HCT116 (cell line): Measurements from ENCODE around the gene ITPKA.

ENCODE experiments used
- CBX3 ChIP-seq: IDR thresholded peaks from 2 replicates; pipeline ENCODE4 v1.6.1; 2012; ENCODE audit warnings: low read depth
- EZH2 ChIP-seq: fragments of 200-600 bp; sonication (generic); IDR thresholded peaks from 2 replicates; pipeline ENCODE4 v1.6.1; 2017; ENCODE audit warnings: antibody characterized with exemption, mixed run types
- EZH2phosphoT487 ChIP-seq: fragments of 200-600 bp; IDR thresholded peaks from 2 replicates; pipeline ENCODE4 v1.6.1; 2018; ENCODE audit warnings: antibody characterized with exemption, borderline replicate concordance
- JUND ChIP-seq: IDR thresholded peaks from 2 replicates; pipeline ENCODE4 v1.6.1; 2012
- POLR2A ChIP-seq: IDR thresholded peaks from 2 replicates; pipeline ENCODE4 v1.7.0; 2011; ENCODE audit warnings: borderline replicate concordance; ENCODE audit not compliant: insufficient read depth, insufficient read length; ENCODE audit errors: extremely low read depth
- POLR2AphosphoS5 ChIP-seq: IDR thresholded peaks from 2 replicates; pipeline ENCODE4 v1.6.1; 2011; ENCODE audit warnings: mild to moderate bottlenecking, low read depth, low read length, moderate library complexity
- RAD21 ChIP-seq: IDR thresholded peaks from 2 replicates; pipeline ENCODE4 v1.6.1; 2012; ENCODE audit warnings: low read depth, mild to moderate bottlenecking
- YY1 ChIP-seq: IDR thresholded peaks from 2 replicates; pipeline ENCODE4 v1.6.1; 2011; ENCODE audit warnings: low read length, low read depth, moderate library complexity, mild to moderate bottlenecking; ENCODE audit not compliant: insufficient replicate concordance; ENCODE audit errors: extremely low read depth
- TF ChIP-seq, protein P1 (sequence below), 3 experiments: fragments of 200-600 bp in 1 of 3; sonication (generic) in 1 of 3; IDR thresholded peaks in 2 of 3; conservative IDR thresholded peaks in 1 of 3; 2 replicates each; pipeline ENCODE4 v1.5.1; 2012 to 2017; ENCODE audit warnings: low read depth in 2 of 3, low read length in 2 of 3, antibody characterized with exemption in 1 of 3, borderline replicate concordance in 1 of 3, control low read depth in 1 of 3, mild to moderate bottlenecking in 1 of 3, mixed read lengths in 1 of 3, mixed run types in 1 of 3, moderate library complexity in 1 of 3; ENCODE audit not compliant: insufficient read depth in 1 of 3
- TF ChIP-seq, protein P2 (sequence below): IDR thresholded peaks from 2 replicates; pipeline ENCODE4 v1.6.1; 2012; ENCODE audit warnings: low read depth
- TF ChIP-seq, protein P3 (sequence below): IDR thresholded peaks from 2 replicates; pipeline ENCODE4 v1.6.1; 2012
- TF ChIP-seq, protein P4 (sequence below): IDR thresholded peaks from 2 replicates; pipeline ENCODE4 v1.6.1; 2011; ENCODE audit warnings: mild to moderate bottlenecking, low read length, moderate library complexity; ENCODE audit not compliant: insufficient replicate concordance; ENCODE audit errors: extremely low read depth

DNA sequence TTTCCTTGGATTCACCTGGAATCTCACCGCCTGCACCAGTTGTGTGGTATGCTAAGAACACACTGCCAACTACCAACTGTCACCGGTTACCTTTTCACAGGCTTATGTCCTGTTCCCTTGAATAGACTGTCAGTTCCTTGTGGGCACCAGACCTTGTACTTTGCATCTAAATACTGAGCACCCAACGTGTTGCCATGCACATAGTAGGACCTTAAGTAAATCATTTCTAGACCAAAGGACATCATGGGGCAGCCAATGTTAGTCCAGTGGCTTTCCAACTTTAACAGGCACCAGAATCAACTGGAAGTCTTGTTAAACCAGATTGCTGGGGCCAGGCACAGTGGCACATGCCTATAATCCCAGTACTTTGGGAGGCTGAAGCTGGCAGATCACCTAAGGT is 51.5 kb downstream of the ITPKA start:
- TF ChIP-seq, protein P1, sequence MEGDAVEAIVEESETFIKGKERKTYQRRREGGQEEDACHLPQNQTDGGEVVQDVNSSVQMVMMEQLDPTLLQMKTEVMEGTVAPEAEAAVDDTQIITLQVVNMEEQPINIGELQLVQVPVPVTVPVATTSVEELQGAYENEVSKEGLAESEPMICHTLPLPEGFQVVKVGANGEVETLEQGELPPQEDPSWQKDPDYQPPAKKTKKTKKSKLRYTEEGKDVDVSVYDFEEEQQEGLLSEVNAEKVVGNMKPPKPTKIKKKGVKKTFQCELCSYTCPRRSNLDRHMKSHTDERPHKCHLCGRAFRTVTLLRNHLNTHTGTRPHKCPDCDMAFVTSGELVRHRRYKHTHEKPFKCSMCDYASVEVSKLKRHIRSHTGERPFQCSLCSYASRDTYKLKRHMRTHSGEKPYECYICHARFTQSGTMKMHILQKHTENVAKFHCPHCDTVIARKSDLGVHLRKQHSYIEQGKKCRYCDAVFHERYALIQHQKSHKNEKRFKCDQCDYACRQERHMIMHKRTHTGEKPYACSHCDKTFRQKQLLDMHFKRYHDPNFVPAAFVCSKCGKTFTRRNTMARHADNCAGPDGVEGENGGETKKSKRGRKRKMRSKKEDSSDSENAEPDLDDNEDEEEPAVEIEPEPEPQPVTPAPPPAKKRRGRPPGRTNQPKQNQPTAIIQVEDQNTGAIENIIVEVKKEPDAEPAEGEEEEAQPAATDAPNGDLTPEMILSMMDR (IDR thresholded peaks at IDR 0.05 in 2 of 3, conservative IDR thresholded peaks at IDR 0.05 in 1 of 3; ENCODE audit: borderline replicate concordance in 1 of 3, insufficient read depth in 1 of 3, low read depth in 2 of 3, low read length in 2 of 3): no peak
- no peak for TF ChIP-seq RAD21
- no peak for TF ChIP-seq EZH2phosphoT487
- TF ChIP-seq POLR2A: no peak
- TF ChIP-seq, protein P2, sequence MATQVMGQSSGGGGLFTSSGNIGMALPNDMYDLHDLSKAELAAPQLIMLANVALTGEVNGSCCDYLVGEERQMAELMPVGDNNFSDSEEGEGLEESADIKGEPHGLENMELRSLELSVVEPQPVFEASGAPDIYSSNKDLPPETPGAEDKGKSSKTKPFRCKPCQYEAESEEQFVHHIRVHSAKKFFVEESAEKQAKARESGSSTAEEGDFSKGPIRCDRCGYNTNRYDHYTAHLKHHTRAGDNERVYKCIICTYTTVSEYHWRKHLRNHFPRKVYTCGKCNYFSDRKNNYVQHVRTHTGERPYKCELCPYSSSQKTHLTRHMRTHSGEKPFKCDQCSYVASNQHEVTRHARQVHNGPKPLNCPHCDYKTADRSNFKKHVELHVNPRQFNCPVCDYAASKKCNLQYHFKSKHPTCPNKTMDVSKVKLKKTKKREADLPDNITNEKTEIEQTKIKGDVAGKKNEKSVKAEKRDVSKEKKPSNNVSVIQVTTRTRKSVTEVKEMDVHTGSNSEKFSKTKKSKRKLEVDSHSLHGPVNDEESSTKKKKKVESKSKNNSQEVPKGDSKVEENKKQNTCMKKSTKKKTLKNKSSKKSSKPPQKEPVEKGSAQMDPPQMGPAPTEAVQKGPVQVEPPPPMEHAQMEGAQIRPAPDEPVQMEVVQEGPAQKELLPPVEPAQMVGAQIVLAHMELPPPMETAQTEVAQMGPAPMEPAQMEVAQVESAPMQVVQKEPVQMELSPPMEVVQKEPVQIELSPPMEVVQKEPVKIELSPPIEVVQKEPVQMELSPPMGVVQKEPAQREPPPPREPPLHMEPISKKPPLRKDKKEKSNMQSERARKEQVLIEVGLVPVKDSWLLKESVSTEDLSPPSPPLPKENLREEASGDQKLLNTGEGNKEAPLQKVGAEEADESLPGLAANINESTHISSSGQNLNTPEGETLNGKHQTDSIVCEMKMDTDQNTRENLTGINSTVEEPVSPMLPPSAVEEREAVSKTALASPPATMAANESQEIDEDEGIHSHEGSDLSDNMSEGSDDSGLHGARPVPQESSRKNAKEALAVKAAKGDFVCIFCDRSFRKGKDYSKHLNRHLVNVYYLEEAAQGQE: no peak
- no peak for TF ChIP-seq POLR2AphosphoS5
- no peak for TF ChIP-seq YY1
- no peak for TF ChIP-seq EZH2
- TF ChIP-seq, protein P3, sequence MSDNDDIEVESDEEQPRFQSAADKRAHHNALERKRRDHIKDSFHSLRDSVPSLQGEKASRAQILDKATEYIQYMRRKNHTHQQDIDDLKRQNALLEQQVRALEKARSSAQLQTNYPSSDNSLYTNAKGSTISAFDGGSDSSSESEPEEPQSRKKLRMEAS: no peak
- TF ChIP-seq CBX3: no peak
- TF ChIP-seq, protein P4, sequence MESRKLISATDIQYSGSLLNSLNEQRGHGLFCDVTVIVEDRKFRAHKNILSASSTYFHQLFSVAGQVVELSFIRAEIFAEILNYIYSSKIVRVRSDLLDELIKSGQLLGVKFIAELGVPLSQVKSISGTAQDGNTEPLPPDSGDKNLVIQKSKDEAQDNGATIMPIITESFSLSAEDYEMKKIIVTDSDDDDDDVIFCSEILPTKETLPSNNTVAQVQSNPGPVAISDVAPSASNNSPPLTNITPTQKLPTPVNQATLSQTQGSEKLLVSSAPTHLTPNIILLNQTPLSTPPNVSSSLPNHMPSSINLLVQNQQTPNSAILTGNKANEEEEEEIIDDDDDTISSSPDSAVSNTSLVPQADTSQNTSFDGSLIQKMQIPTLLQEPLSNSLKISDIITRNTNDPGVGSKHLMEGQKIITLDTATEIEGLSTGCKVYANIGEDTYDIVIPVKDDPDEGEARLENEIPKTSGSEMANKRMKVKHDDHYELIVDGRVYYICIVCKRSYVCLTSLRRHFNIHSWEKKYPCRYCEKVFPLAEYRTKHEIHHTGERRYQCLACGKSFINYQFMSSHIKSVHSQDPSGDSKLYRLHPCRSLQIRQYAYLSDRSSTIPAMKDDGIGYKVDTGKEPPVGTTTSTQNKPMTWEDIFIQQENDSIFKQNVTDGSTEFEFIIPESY: no peak
- no peak for TF ChIP-seq JUND
